Adrenal gland (tissue), 5 donors: ENCODE results near the gene PTPRD.

Source experiments
- CTCF ChIP-seq, 6 experiments: fragments of 450-650 bp in 4 of 6; fragments of 200-600 bp in 2 of 6; sonication (generic) in 1 of 6; IDR thresholded peaks; 1 replicate in 5 of 6; 2 replicates in 1 of 6; pipeline versions ENCODE4 v1.5.1 to v1.8.0; 2016 to 2021; ENCODE audit warnings: antibody characterized with exemption in 6 of 6, mild to moderate bottlenecking in 2 of 6, moderate library complexity in 1 of 6
- POLR2A ChIP-seq, 2 donors: fragments of 450-650 bp; IDR thresholded peaks; one replicate each; pipeline ENCODE4 v1.6.1; 2017; ENCODE audit warnings: antibody characterized with exemption in 2 of 2, mild to moderate bottlenecking in 2 of 2, moderate library complexity in 1 of 2
- donor health status: DM: no; HTN: no; CAD: no.

GRCh38 chr9:9920425-9921060, 692.3 kb downstream of the PTPRD start:
- TF ChIP-seq CTCF (IDR thresholded peaks at IDR 0.05) (no peak), POLR2A (IDR thresholded peaks at IDR 0.05) (no peak)
